ENCODE results near the gene MFRP. TPM values are rescaled to one million over a fixed set of nuclear protein-coding genes. Genes with fewer than 3 reads are reported as not detected.

MFRP gene
- total RNA-seq, 1 donor from 2014 or later, result not detected

GRCh38 chr11:119329320-119329719 lies 17.2 kb downstream of the MFRP start:
- TF ChIP-seq CTCF (conservative IDR thresholded peaks at IDR 0.05; ENCODE audit: low read depth, low read length), result no peak
- DNase-seq (ENCODE audit: low read depth), result no peak
- H3K4me3 ChIP-seq (ENCODE audit: low read depth, low read length), result no peak overlapping the region

DNA sequence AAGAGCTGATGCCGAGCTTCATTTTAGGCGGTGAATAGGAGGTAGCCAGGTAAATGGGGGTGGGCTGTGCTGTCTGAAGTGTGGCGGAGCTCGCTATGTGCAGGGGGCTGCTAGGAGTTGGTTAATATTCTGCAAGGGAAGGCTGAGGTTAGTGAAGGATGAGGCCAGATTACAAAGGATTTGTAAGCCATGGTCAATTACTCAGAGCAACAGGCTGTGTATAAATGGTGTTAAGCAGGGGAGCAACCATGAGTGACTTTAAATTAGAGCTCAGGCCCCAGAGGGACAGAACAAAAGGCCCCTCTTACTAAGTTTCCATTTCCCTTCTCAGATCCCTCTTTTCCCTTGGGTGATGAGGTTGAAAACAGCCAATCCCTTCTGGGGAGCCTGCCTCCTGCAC lies 22.3 kb downstream of the MFRP start:
- no peak overlapping the region for H3K4me3 ChIP-seq (ENCODE audit: low read depth, low read length)
- no peak for DNase-seq (ENCODE audit: low read depth)
- no peak for TF ChIP-seq CTCF (conservative IDR thresholded peaks at IDR 0.05; ENCODE audit: low read depth, low read length)

- no peak overlapping the region for H3K4me3 ChIP-seq (ENCODE audit: low read depth, low read length)
- TF ChIP-seq CTCF (conservative IDR thresholded peaks at IDR 0.05; ENCODE audit: low read depth, low read length), result peak; percentile 90
- no peak for DNase-seq (ENCODE audit: low read depth)
Measured at GRCh38 chr11:119323532-119324033, 22.9 kb downstream of the MFRP start.

- DNase-seq (ENCODE audit: low read depth), result no peak
- no peak overlapping the region for H3K4me3 ChIP-seq (ENCODE audit: low read depth, low read length)
- no peak for TF ChIP-seq CTCF (conservative IDR thresholded peaks at IDR 0.05; ENCODE audit: low read depth, low read length)
Measured at GRCh38 chr11:119322921-119323531, 23.5 kb downstream of the MFRP start.

GRCh38 chr11:119322360-119322739 lies 24.2 kb downstream of the MFRP start:
- peak; percentile 10 for TF ChIP-seq CTCF (conservative IDR thresholded peaks at IDR 0.05; ENCODE audit: low read depth, low read length)
- no peak overlapping the region for H3K4me3 ChIP-seq (ENCODE audit: low read depth, low read length)
- DNase-seq (ENCODE audit: low read depth), result no peak

- TF ChIP-seq CTCF (conservative IDR thresholded peaks at IDR 0.05; ENCODE audit: low read depth, low read length), result no peak
- peak overlapping the region; percentile 62 for H3K4me3 ChIP-seq (ENCODE audit: low read depth, low read length)
- no peak for DNase-seq (ENCODE audit: low read depth)
Measured at GRCh38 chr11:119320776-119321524, 25.6 kb downstream of the MFRP start.
